Suppressor macrophage treated with lipopolysaccharide for 1 hour (primary cell): ENCODE measurements around the gene ALDH1L2.
A peak's percentile ranks its signal among the peaks of the same experiment; 100 is the strongest.

Source experiments
- DNase-seq, 3 donors: peaks; one replicate each; pipeline ENCODE4 v3.0.0-alpha.2; 2020 to 2022

The ALDH1L2 gene

DNA sequence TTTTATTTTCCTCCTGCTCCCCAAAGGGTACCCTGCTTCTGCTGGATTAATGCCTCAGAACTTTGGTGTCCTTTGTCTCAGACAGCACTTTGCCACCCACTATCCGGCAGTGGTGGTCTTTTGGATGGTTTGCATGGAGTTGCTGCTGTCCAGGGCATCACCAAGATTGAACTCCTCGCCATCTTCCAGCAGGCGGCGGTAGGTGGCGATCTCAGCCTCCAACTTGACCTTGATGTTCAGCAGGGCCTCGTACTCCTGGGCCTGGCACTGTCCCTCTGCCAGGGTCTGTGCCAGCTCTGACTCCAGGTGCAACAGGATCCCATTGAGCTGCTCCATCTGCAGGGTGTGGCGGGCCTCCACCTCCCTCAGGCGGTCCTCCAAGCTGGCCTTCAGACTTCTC, 107.6 kb downstream of the ALDH1L2 start:
- no peak for DNase-seq

DNA sequence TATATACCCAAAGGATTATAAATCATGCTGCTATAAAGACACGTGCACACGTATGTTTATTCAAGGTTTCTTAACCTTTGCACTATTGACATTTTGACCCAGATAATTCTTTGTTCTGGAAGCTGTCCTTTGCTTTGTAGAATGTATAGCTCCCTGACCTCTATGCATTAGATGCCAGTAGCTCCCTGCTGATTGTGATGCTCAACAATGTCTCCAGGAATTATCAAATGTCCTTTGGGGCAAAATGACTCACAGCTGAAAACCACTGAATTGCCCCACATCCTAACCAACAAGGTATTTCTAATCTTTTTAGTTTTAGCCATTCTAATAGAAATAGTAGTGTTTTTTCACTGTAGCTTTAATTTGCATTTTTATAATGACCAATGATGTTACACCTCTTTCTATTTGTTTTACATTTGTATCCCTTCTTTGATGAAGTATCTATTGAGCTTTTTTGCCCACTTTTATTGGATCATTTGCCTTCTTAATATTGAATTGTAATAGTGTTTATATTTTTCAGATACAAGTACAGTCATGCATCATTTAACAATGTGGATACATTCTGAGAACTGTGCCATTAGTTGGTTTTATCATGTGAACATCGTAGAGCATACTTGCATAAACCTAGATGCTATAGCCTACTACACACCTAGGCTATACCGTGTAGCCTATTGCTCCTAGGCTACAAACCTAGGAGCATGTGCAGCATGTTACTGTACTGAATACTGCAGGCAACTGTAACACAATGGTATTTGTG, 108.5 kb downstream of the ALDH1L2 start:
- DNase-seq: peak; percentile 20 to 51 (median 42)

- peak; percentile 83 to 93 (median 92) for DNase-seq
These were observed 109.5 kb downstream of the ALDH1L2 start for GRCh38 chr12:104974626-104975290.

DNA sequence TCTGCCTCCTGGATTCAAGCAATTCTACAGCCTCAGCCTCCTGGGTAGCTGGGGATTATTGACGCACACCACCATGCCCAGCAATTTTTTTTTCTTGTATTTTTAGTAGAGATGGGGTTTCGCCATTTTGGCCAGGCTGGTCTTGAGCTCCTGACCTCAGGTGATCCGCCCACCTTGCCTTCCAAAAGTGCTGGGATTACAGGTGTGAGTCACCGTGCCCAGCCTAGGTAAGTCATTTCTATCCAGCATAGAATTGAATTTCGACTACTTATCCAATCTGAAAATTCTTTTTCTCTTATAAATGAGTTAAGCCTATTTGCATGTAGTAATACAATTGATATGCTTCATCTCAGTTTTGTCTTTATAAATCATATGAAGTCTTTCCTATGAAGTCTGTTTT, 111.0 kb downstream of the ALDH1L2 start:
- DNase-seq: no peak

DNA sequence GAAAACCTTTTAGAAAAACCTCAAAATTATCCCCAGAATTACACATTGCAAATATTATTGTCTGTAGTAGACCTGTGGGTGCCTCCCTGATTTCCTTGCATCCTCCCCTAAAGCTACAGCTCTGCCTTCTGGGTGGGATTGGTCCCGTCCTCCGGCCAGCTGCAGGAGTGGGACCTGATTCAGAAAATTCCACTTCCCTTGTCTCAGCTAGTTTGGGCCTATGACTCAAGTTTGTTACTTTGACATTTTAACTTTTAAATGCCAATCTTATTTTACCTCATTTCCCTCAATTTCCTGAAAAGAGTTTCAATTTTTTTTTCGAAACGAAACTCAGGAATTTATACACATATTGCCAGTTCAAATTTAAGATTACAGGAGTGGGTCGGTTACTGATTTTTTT, 113.0 kb downstream of the ALDH1L2 start:
- DNase-seq: peak in 2 of 3 donors; percentile 47 to 55
